Fibroblast of lung (primary cell): ENCODE results near the gene GPX4. TPM values are rescaled to one million over a fixed set of nuclear protein-coding genes. Genes with fewer than 3 reads are reported as not detected.

ENCODE experiments used
- DNase-seq, 2 donors: peaks; one replicate each; pipeline versions ENCODE4 v3.0.0 to v3.0.0-alpha.2; 2010; ENCODE audit warnings: low read depth in 2 of 2
- H2AFZ ChIP-seq: 2 replicates; pipeline ENCODE4 v1.5.1; 2012; ENCODE audit warnings: low read length, control low read depth, inconsistent platforms
- H3K27ac ChIP-seq: 2 replicates; pipeline ENCODE4 v1.5.1; 2011; ENCODE audit warnings: low read length, control low read depth; ENCODE audit not compliant: insufficient read depth
- H3K27me3 ChIP-seq: 2 replicates; pipeline ENCODE4 v1.5.1; 2011; ENCODE audit warnings: mild to moderate bottlenecking, low read length; ENCODE audit not compliant: control insufficient read depth, insufficient read depth
- H3K36me3 ChIP-seq: 2 replicates; pipeline ENCODE4 v1.5.1; 2011; ENCODE audit warnings: low read length; ENCODE audit not compliant: control insufficient read depth, insufficient read depth
- H3K4me1 ChIP-seq: 2 replicates; pipeline ENCODE4 v1.5.1; 2011; ENCODE audit warnings: low read length; ENCODE audit not compliant: control insufficient read depth, insufficient read depth; ENCODE audit errors: extremely low read depth
- H3K4me2 ChIP-seq: 2 replicates; pipeline ENCODE4 v1.5.1; 2011; ENCODE audit warnings: low read length, control low read depth; ENCODE audit not compliant: insufficient read depth; ENCODE audit errors: extremely low read depth
- H3K4me3 ChIP-seq, 4 experiments: fragments of 200-600 bp in 1 of 4; sonication (generic) in 1 of 4; replicated peaks in 1 of 4; 2 replicates each; pipeline ENCODE4 v1.5.1; 2011 to 2016; ENCODE audit warnings: low read length in 4 of 4, low read depth in 3 of 4, mild to moderate bottlenecking in 3 of 4, control low read depth in 2 of 4, inconsistent platforms in 1 of 4, mixed read lengths in 1 of 4; ENCODE audit not compliant: insufficient read depth in 1 of 4; ENCODE audit errors: control extremely low read depth in 1 of 4
- H3K79me2 ChIP-seq: 2 replicates; pipeline ENCODE4 v1.5.1; 2012; ENCODE audit warnings: mild to moderate bottlenecking, low read length, inconsistent platforms; ENCODE audit not compliant: control insufficient read depth, insufficient read depth
- H3K9ac ChIP-seq: 2 replicates; pipeline ENCODE4 v1.5.1; 2011; ENCODE audit warnings: mild to moderate bottlenecking, low read length, control low read depth; ENCODE audit not compliant: insufficient read depth
- H3K9me3 ChIP-seq: 2 replicates; pipeline ENCODE4 v1.5.1; 2012; ENCODE audit warnings: low read depth, low read length; ENCODE audit not compliant: control insufficient read depth, insufficient read depth
- H4K20me1 ChIP-seq: 2 replicates; pipeline ENCODE4 v1.5.1; 2011; ENCODE audit warnings: low read length; ENCODE audit not compliant: control insufficient read depth, insufficient read depth; ENCODE audit errors: extremely low read depth
- CTCF ChIP-seq, 2 donors: IDR thresholded peaks in 1 of 2; conservative IDR thresholded peaks in 1 of 2; 1 replicate in 1 of 2; 2 replicates in 1 of 2; pipeline ENCODE4 v1.5.1; 2011 to 2012; ENCODE audit warnings: low read length in 2 of 2, control low read depth in 1 of 2, inconsistent platforms in 1 of 2, low read depth in 1 of 2, mild to moderate bottlenecking in 1 of 2
- EZH2 ChIP-seq: IDR thresholded peaks from 2 replicates; pipeline ENCODE4 v1.5.1; 2012; ENCODE audit warnings: low read length, control low read depth, mild to moderate bottlenecking; ENCODE audit errors: missing control alignments
- polyA plus RNA-seq, 2 donors: library from polyadenylated mRNA; depleted of rRNA in 1 of 2; stranded (reverse) in 1 of 2; unstranded in 1 of 2; fragments of >200 nt; gene quantifications; 2 replicates each; pipeline ENCODE4 v1.2.1, GENCODE V29; 2011 to 2012; ENCODE audit warnings: missing spikeins in 1 of 2
- total RNA-seq: library from RNA; depleted of rRNA; stranded (reverse); fragments of >200 nt; gene quantifications from 2 replicates; pipeline ENCODE4 v1.2.1, GENCODE V29; 2014

The GPX4 gene
- total and polyA plus RNA-seq, 2 donors (not counting 1 experiment from before 2014, with no cell fraction given) = 325 to 430 TPM

- H3K9ac ChIP-seq = no peak overlapping the region
- H4K20me1 ChIP-seq = no peaks in the 10 kb centered on the region
- no peak overlapping the region for H3K27ac ChIP-seq
- no peaks in the 10 kb centered on the region for H3K4me1 ChIP-seq
- no peaks in the 10 kb centered on the region for H3K36me3 ChIP-seq
- H3K27me3 ChIP-seq = peaks cover 13% of the 10 kb centered on the region
- TF ChIP-seq CTCF (conservative IDR thresholded peaks at IDR 0.05 in 1 of 2, IDR thresholded peaks at IDR 0.05 in 1 of 2; ENCODE audit: low read depth in 1 of 2, low read length in 2 of 2) (peak; percentile 47 to 63), EZH2 (no peak)
- H2AFZ ChIP-seq = no peak overlapping the region
- DNase-seq = peak; percentile 67 to 69
- H3K4me3 ChIP-seq = no peak overlapping the region
- H3K9me3 ChIP-seq = no peaks in the 10 kb centered on the region
- no peak overlapping the region for H3K4me2 ChIP-seq
- no peaks in the 10 kb centered on the region for H3K79me2 ChIP-seq
Observed at GRCh38 chr19:1064661-1065605, 38.9 kb upstream of the GPX4 start.

- H3K79me2 ChIP-seq = no peaks in the 10 kb centered on the region
- no peak overlapping the region for H2AFZ ChIP-seq
- no peak for DNase-seq
- H3K9ac ChIP-seq = no peak overlapping the region
- no peak overlapping the region for H3K4me2 ChIP-seq
- H3K4me3 ChIP-seq = no peak overlapping the region
- no peaks in the 10 kb centered on the region for H3K36me3 ChIP-seq
- H3K4me1 ChIP-seq = no peaks in the 10 kb centered on the region
- H3K9me3 ChIP-seq = no peaks in the 10 kb centered on the region
- H3K27ac ChIP-seq = no peak overlapping the region
- no peak for TF ChIP-seq EZH2
- no peak for TF ChIP-seq CTCF (conservative IDR thresholded peaks at IDR 0.05 in 1 of 2, IDR thresholded peaks at IDR 0.05 in 1 of 2; ENCODE audit: low read depth in 1 of 2, low read length in 2 of 2)
- peaks cover 15% of the 10 kb centered on the region for H3K27me3 ChIP-seq
- H4K20me1 ChIP-seq = no peaks in the 10 kb centered on the region
Observed at GRCh38 chr19:1065606-1066109, 38.1 kb upstream of the GPX4 start.

- TF ChIP-seq EZH2 (no peak), CTCF (conservative IDR thresholded peaks at IDR 0.05 in 1 of 2, IDR thresholded peaks at IDR 0.05 in 1 of 2; ENCODE audit: low read depth in 1 of 2, low read length in 2 of 2) (no peak)
- no peak overlapping the region for H3K9ac ChIP-seq
- no peaks in the 10 kb centered on the region for H3K4me1 ChIP-seq
Observed at GRCh38 chr19:1066251-1066747, 37.5 kb upstream of the GPX4 start.

More at GRCh38 chr19:1066251-1066747, 37.5 kb upstream of the GPX4 start:
- Histone ChIP-seq H3K4me3 (no peak overlapping the region), H3K27me3 (peaks cover 18% of the 10 kb centered on the region), H4K20me1 (no peaks in the 10 kb centered on the region), H3K4me2 (peak overlapping the region; percentile 35), H3K27ac (no peak overlapping the region), H3K79me2 (no peaks in the 10 kb centered on the region), H3K9me3 (no peaks in the 10 kb centered on the region), H3K36me3 (no peaks in the 10 kb centered on the region), H2AFZ (no peak overlapping the region)
- no peak for DNase-seq
